GM12864 (cell line): Measurements from ENCODE around the gene NTNG2.

Source experiments
- DNase-seq: peaks from one replicate; pipeline ENCODE4 v3.0.0-alpha.2; 2011; ENCODE audit warnings: low read depth
- H3K4me3 ChIP-seq: 2 replicates; pipeline ENCODE4 v1.5.1; 2011; ENCODE audit warnings: mild to moderate bottlenecking, low read depth, low read length, control low read depth
- TF ChIP-seq, protein P1 (sequence below): IDR thresholded peaks from 2 replicates; pipeline ENCODE4 v1.5.1; 2011; ENCODE audit warnings: low read depth, mild to moderate bottlenecking, moderate library complexity, low read length, control low read depth, inconsistent platforms; ENCODE audit errors: missing control alignments

NTNG2 gene

DNA sequence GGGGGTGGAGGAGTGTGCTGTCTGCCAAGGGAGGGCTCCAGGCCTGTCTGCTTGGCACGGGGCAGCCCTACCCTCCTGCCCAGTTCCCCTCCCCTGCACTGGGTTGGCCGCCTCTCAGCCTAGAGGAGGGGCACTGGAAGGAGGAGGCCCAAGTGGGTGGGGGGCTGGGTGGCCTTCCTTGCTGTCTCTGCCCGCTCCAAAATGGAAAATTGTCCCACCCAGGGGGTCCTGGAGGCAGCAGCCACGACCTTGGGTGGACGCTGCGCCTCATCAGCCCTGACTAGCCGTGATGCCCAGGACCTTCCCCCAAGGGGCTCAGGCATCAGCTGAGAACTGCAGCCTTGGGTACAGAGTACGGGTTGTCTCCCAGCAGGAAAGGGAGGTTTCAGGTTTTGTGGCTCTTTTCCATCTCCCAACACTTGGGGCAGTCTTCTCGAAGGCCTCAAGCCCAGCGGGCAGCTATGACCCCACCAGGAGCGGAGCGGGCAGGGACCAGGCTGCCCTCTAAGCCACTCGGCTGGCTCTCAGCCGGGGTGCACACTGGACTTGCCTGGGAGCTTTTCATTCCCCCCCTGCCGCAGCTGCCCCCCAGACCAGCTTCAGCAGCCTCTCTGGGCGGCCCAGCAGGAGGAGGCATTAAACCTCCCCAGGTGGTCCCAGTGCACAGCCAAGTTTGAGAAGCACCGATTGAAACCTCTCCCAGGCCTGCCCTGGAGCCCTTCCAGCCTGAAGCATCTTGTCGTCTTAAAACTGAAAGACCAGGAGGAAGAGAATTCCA lies 20.6 kb downstream of the NTNG2 start:
- no peak overlapping the region for H3K4me3 ChIP-seq
- no peak for DNase-seq
- TF ChIP-seq, protein P1, sequence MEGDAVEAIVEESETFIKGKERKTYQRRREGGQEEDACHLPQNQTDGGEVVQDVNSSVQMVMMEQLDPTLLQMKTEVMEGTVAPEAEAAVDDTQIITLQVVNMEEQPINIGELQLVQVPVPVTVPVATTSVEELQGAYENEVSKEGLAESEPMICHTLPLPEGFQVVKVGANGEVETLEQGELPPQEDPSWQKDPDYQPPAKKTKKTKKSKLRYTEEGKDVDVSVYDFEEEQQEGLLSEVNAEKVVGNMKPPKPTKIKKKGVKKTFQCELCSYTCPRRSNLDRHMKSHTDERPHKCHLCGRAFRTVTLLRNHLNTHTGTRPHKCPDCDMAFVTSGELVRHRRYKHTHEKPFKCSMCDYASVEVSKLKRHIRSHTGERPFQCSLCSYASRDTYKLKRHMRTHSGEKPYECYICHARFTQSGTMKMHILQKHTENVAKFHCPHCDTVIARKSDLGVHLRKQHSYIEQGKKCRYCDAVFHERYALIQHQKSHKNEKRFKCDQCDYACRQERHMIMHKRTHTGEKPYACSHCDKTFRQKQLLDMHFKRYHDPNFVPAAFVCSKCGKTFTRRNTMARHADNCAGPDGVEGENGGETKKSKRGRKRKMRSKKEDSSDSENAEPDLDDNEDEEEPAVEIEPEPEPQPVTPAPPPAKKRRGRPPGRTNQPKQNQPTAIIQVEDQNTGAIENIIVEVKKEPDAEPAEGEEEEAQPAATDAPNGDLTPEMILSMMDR: no peak

DNA sequence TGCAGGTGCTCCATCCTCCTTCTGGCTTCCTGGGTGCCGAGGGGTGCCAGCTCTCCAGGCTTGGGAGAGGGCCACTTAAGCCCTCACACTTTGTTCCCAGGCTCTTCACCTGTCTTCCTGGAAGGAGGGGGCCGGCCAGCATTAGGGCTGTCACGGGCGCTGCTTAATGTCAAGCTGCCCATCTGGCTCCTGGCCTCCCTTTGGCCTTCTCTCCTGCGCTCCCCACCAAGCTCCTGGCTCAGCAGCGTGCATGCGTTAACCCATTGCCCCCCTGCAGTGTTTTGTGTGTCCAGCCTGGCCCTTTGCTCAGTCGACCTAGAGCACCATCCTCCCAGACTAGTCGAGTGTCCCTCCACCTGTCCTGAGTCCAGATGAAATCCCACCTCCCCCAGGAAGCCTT lies 21.3 kb downstream of the NTNG2 start:
- H3K4me3 ChIP-seq: no peak overlapping the region
- TF ChIP-seq, protein P1: no peak
- DNase-seq: no peak

DNA sequence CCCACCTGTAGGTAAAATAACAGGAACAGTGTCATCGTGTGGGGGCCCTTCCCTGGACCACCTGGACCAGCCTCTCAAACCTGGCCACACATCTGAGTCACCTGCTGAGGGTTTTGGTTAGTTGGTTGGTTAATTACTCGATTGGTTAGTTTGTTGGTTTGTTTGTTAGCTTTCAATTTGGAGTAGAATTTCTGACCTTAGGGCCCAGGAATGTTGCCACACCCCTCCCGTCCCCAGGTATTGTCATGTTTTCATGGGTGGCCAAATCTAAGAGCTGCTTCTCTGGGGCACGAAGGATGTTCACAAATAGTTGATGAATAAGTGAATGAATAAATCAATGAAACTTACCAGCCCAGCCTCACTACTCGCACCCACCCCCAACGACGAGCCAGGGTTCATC lies 21.9 kb downstream of the NTNG2 start:
- DNase-seq: no peak
- no peak overlapping the region for H3K4me3 ChIP-seq
- TF ChIP-seq, protein P1: no peak

DNA sequence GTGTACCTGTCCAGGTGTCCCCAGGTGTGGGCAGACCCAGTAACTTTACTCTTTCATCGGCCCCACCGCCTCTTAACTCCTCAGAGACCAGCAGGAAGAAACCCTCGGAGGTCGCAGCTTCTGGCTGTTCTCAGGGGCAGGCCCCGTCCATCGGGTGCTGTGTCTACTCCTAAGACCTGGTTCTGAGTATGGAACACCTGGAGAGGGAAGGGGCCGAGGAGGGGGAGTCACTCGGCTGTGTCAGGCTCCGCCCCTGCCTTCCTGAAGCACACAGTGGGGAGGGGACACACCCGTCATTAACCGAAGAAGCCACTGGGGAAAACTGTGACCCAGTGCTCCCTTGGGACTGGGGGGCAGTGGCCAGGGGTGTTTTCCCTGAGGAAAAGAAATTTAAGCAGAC lies 22.3 kb downstream of the NTNG2 start:
- no peak for DNase-seq
- TF ChIP-seq, protein P1: no peak

DNA sequence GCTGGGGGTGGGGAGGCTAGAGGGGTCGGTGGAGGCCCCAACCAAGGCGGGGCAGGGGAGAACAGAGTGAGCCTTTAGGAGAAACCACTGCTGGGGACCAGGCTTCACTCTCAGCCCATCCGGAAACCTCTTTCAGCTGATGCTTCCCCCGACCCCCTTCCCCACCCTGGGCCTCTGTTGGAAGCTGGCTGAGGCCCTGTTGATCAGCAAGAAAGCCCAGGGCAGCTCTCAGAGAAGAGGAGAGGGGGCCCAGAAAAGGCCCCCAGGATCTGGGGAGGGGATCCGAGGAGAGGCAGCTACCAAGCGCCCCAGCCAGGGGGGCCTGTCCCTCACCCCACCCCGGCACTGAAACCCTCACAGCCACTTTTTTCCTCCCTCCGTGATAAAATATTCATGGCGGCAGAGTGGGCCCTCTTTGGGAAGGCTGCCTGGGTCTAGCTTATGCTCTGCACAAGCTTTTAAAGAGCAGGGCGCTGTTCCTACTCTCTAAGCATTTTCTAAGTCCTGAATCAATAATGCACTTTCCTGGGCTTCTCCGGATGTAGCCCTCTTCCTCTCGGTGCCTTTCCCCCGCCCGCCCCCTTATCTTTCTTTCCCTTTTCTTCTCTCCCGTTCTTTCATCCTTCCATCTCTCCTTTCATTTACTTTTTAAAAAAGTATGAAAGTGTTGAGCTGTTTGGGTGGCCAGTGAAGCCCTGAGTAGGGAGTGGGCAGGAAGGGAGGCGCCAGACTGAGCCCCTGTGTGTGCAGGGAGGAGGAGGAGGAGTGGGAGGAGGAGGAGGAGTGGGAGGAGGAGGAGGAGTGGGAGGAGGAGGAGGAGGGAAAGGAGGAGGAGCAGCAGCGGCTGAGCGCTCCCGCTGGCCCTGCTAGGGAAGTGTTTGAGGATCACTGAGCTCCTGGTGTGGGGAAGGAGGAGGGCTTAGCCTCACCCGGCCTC lies 23.5 kb downstream of the NTNG2 start:
- TF ChIP-seq, protein P1: no peak
- DNase-seq: no peak

More for the DNA sequence above, 22.3 kb downstream of the NTNG2 start:
- H3K4me3 ChIP-seq: no peak overlapping the region

DNA sequence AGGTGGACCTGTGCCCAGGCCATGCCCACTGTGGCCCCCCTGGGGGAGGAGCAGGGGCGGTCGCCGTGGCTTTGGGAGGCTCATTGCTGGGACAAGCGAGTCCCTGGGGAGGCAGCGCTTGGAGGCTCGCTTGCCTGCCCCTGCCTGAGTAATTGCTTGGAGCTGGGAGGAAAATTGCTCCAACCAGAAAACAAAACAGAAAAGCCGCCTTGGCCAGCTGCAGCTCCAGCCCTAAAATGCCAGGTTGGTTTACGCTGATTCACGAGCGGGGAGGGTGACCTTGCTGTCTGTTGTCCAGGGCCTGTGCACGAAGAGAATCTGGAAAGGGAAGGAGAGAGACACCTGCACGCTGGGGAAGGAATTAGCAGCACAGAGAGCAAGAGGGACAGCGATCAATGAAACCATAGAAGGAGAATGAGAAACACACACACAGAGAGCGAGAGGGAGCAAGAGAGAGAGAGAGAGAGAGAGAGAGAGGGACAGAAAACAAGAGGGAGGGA lies 25.3 kb downstream of the NTNG2 start:
- TF ChIP-seq, protein P1: no peak
- no peak overlapping the region for H3K4me3 ChIP-seq
- no peak for DNase-seq

More for the DNA sequence above, 23.5 kb downstream of the NTNG2 start:
- H3K4me3 ChIP-seq: no peak overlapping the region
